CD4-positive, CD25-positive, alpha-beta regulatory T cell (primary cell): ENCODE results near the gene DPYD. TPM values are rescaled to one million over a fixed set of nuclear protein-coding genes. Genes with fewer than 3 reads are reported as not detected.

Experiments
- ATAC-seq, 2 donors: fragments of 150-1000 bp; cut with Tn5 transposase; one replicate each; pipeline ENCODE4 v1.10.0; 2021; ENCODE audit warnings: low read depth in 2 of 2, moderate number of reproducible peaks in 2 of 2, moderate library complexity in 1 of 2
- DNase-seq, 3 donors: peaks; one replicate each; pipeline versions ENCODE4 v3.0.0 to v3.0.0-alpha.2; 2012 to 2022; ENCODE audit warnings: mixed read lengths in 1 of 3
- H3K27ac ChIP-seq: one replicate; pipeline ENCODE4 v1.7.0; 2013; ENCODE audit warnings: mild to moderate bottlenecking, low read length; ENCODE audit not compliant: insufficient read depth, poor library complexity, severe bottlenecking
- H3K27me3 ChIP-seq: one replicate; pipeline ENCODE4 v1.7.0; 2013; ENCODE audit warnings: low read length; ENCODE audit not compliant: control insufficient read depth, insufficient read depth
- H3K36me3 ChIP-seq: one replicate; pipeline ENCODE4 v1.7.0; 2013; ENCODE audit warnings: mild to moderate bottlenecking, low read length, moderate library complexity; ENCODE audit not compliant: control insufficient read depth, insufficient read depth
- H3K4me1 ChIP-seq: 2 replicates; pipeline ENCODE4 v1.7.0; 2013; ENCODE audit warnings: mild to moderate bottlenecking, low read length; ENCODE audit not compliant: insufficient read depth, control insufficient read depth, poor library complexity, severe bottlenecking
- H3K4me3 ChIP-seq: one replicate; pipeline ENCODE4 v1.7.0; 2013; ENCODE audit warnings: low read depth, mild to moderate bottlenecking, low read length, moderate library complexity
- H3K9me3 ChIP-seq, 2 experiments: 1 replicate in 1 of 2; 2 replicates in 1 of 2; pipeline ENCODE4 v1.7.0; 2013; ENCODE audit warnings: low read length in 2 of 2, mild to moderate bottlenecking in 1 of 2, moderate library complexity in 1 of 2; ENCODE audit not compliant: control insufficient read depth in 2 of 2
- H3K27ac Mint-ChIP-seq, 3 donors: one replicate each; pipeline ENCODE4 v1.8.0; 2020 to 2022; ENCODE audit warnings: mild to moderate bottlenecking in 3 of 3, mixed read lengths in 3 of 3, moderate library complexity in 2 of 3
- H3K27me3 Mint-ChIP-seq: one replicate; pipeline ENCODE4 v1.8.0; 2022; ENCODE audit warnings: mild to moderate bottlenecking, mixed read lengths
- H3K36me3 Mint-ChIP-seq: one replicate; pipeline ENCODE4 v1.8.0; 2020; ENCODE audit warnings: mixed read lengths
- H3K4me1 Mint-ChIP-seq, 4 donors: one replicate each; pipeline ENCODE4 v1.8.0; 2020 to 2022; ENCODE audit warnings: mixed read lengths in 4 of 4, mild to moderate bottlenecking in 1 of 4
- H3K4me3 Mint-ChIP-seq, 4 donors: one replicate each; pipeline ENCODE4 v1.8.0; 2020 to 2022; ENCODE audit warnings: mild to moderate bottlenecking in 4 of 4, mixed read lengths in 4 of 4, moderate library complexity in 3 of 4
- H3K9me3 Mint-ChIP-seq, 7 donors: one replicate each; pipeline ENCODE4 v1.8.0; 2020 to 2022; ENCODE audit warnings: mixed read lengths in 7 of 7, mild to moderate bottlenecking in 3 of 7, moderate library complexity in 2 of 7
- polyA plus RNA-seq, 4 donors: library from polyadenylated mRNA; unstranded; fragments of 300-500 nt; fragmentation: Illumina TruSeq; gene quantifications; one replicate each; pipeline ENCODE4 v1.2.3, GENCODE V29; 2021
- total RNA-seq: library from RNA; stranded (reverse); gene quantifications from one replicate; pipeline ENCODE4 v1.2.3, GENCODE V29; 2022

Gene DPYD
- total and polyA plus RNA-seq, 5 donors from 2014 or later: 47.6 to 87.3 (median 55.2) TPM

GRCh38 chr1:97457446-97458089 lies 463.3 kb downstream of the DPYD start:
- Histone ChIP-seq H3K9me3 (no peaks in the 10 kb centered on the region), H3K27me3 (no peaks in the 10 kb centered on the region), H3K36me3 (peaks cover 4% of the 10 kb centered on the region), H3K27ac (no peak overlapping the region), H3K4me1 (no peaks in the 10 kb centered on the region), H3K4me3 (no peak overlapping the region)
- Mint-ChIP-seq H3K4me1 (peaks cover 0 to 8% (median 2%) of the 10 kb centered on the region in 4 donors), H3K4me3 (no peak overlapping the region), H3K9me3 (no peaks in the 10 kb centered on the region), H3K27me3 (no peaks in the 10 kb centered on the region), H3K36me3 (peaks cover 15% of the 10 kb centered on the region), H3K27ac (peak overlapping the region in 1 of 3 donors; percentile 9)
- DNase-seq: no peak
- ATAC-seq: no peak

- DNase-seq: no peak
- H3K27me3 Mint-ChIP-seq: no peaks in the 10 kb centered on the region
- Histone ChIP-seq H3K27ac (no peak overlapping the region), H3K4me3 (no peak overlapping the region), H3K9me3 (no peaks in the 10 kb centered on the region), H3K27me3 (no peaks in the 10 kb centered on the region), H3K36me3 (peaks cover 17% of the 10 kb centered on the region), H3K4me1 (no peaks in the 10 kb centered on the region)
- no peaks in the 10 kb centered on the region for H3K9me3 Mint-ChIP-seq
- no peak overlapping the region for H3K27ac Mint-ChIP-seq
- H3K4me3 Mint-ChIP-seq: no peak overlapping the region
- peaks cover 26% of the 10 kb centered on the region for H3K36me3 Mint-ChIP-seq
- no peak for ATAC-seq
- H3K4me1 Mint-ChIP-seq: peaks cover 0 to 4% (median 1%) of the 10 kb centered on the region in 4 donors
These were observed 468.9 kb downstream of the DPYD start for GRCh38 chr1:97451944-97452343.

- Histone ChIP-seq H3K27ac (no peak overlapping the region), H3K36me3 (peaks cover 18% of the 10 kb centered on the region), H3K27me3 (no peaks in the 10 kb centered on the region), H3K4me3 (no peak overlapping the region), H3K4me1 (no peaks in the 10 kb centered on the region), H3K9me3 (no peaks in the 10 kb centered on the region)
- Mint-ChIP-seq H3K4me1 (peaks cover 0 to 4% (median 0%) of the 10 kb centered on the region in 4 donors), H3K36me3 (peaks cover 33% of the 10 kb centered on the region), H3K4me3 (no peak overlapping the region), H3K27ac (no peak overlapping the region), H3K27me3 (no peaks in the 10 kb centered on the region), H3K9me3 (no peaks in the 10 kb centered on the region)
- DNase-seq: no peak
- no peak for ATAC-seq
These were observed 469.6 kb downstream of the DPYD start for GRCh38 chr1:97451046-97451826.

DNA sequence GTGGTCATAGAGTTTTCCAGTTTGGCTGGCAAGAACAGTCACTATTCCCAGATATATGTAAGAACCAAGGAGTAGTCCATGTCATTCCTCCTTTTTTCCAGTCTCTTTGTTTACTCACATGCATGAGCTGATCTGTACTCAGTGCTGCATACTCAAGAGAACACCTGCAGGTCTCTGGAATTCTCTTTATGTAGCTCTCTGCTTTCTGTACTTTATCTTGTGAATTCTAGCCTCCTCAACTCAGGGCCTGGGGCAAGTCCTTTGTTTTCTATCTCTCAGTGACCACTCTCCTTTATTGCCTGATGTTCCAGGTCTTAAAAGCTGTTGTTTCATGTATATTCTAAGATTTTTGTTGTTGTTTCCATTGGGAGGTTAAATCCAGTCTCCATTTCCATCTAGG lies 478.9 kb downstream of the DPYD start:
- H3K4me1 ChIP-seq: no peaks in the 10 kb centered on the region
- peaks cover 6% of the 10 kb centered on the region for H3K36me3 ChIP-seq
- Mint-ChIP-seq H3K4me3 (no peak overlapping the region), H3K27ac (no peak overlapping the region), H3K27me3 (no peaks in the 10 kb centered on the region), H3K9me3 (no peaks in the 10 kb centered on the region), H3K4me1 (peaks cover 0 to 11% (median 1%) of the 10 kb centered on the region in 4 donors), H3K36me3 (peaks cover 44% of the 10 kb centered on the region)
- ATAC-seq: no peak
- no peaks in the 10 kb centered on the region for H3K27me3 ChIP-seq
- H3K4me3 ChIP-seq: no peak overlapping the region
- no peak for DNase-seq
- H3K27ac ChIP-seq: no peak overlapping the region
- H3K9me3 ChIP-seq: no peaks in the 10 kb centered on the region

GRCh38 chr1:97433824-97434177 lies 487.0 kb downstream of the DPYD start:
- DNase-seq: no peak
- peaks cover 14% of the 10 kb centered on the region for H3K36me3 Mint-ChIP-seq
- H3K36me3 ChIP-seq: no peaks in the 10 kb centered on the region
- H3K27me3 Mint-ChIP-seq: peaks cover 4% of the 10 kb centered on the region
- no peak overlapping the region for H3K27ac Mint-ChIP-seq
- H3K4me3 Mint-ChIP-seq: no peak overlapping the region
- H3K4me1 Mint-ChIP-seq: peaks cover 0 to 3% (median 0%) of the 10 kb centered on the region in 4 donors
- no peak overlapping the region for H3K4me3 ChIP-seq
- H3K27ac ChIP-seq: no peak overlapping the region
- no peaks in the 10 kb centered on the region for H3K9me3 ChIP-seq
- peaks cover 0 to 3% (median 0%) of the 10 kb centered on the region in 7 donors for H3K9me3 Mint-ChIP-seq
- no peaks in the 10 kb centered on the region for H3K27me3 ChIP-seq
- H3K4me1 ChIP-seq: no peaks in the 10 kb centered on the region
- no peak for ATAC-seq

DNA sequence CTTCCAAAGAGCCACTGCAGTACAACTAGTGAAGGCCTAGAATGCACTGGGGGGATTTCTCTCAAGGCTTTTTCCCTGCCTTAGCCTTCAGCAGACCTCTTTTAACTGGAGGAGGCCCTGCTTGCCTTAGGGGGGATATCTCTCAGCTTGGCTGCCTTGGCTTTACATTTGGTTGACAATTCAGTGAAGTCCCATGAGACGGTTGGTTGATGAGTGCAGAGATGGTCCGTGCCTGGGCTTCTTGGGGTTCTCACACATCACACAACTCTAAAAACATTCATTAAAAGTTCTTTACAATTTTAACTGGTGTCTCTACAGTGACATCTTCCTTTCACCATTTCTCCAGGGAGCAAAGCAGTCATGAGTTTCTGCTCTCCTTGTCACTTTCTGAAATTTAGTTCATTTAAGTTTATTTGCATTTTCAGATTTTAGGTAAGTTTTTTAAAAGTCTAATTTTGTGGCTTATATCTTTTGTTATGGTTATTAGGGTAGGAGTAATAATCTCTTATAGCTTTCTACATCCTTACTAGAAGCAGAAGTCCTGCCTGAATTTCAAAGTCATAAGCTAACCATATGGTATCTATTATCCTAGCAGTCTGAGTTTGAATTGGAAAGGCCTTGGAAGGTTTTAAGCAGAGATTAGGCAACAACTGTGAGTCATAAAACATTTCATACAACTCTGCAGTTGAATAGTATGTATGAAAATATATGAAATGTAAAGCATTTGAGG lies 487.6 kb downstream of the DPYD start:
- H3K9me3 Mint-ChIP-seq: peaks cover 0 to 3% (median 0%) of the 10 kb centered on the region in 7 donors
- H3K4me3 ChIP-seq: no peak overlapping the region
- H3K36me3 Mint-ChIP-seq: peaks cover 14% of the 10 kb centered on the region
- H3K4me1 ChIP-seq: no peaks in the 10 kb centered on the region
- H3K27ac Mint-ChIP-seq: no peak overlapping the region
- no peak overlapping the region for H3K4me3 Mint-ChIP-seq
- H3K4me1 Mint-ChIP-seq: peaks cover 0 to 3% (median under 1%) of the 10 kb centered on the region in 4 donors
- no peaks in the 10 kb centered on the region for H3K9me3 ChIP-seq
- H3K27me3 Mint-ChIP-seq: peaks cover 4% of the 10 kb centered on the region
- DNase-seq: no peak
- H3K27ac ChIP-seq: no peak overlapping the region
- H3K36me3 ChIP-seq: no peaks in the 10 kb centered on the region
- H3K27me3 ChIP-seq: no peaks in the 10 kb centered on the region
- no peak for ATAC-seq

- Histone ChIP-seq H3K36me3 (no peaks in the 10 kb centered on the region), H3K4me3 (no peak overlapping the region), H3K4me1 (no peaks in the 10 kb centered on the region), H3K27me3 (no peaks in the 10 kb centered on the region), H3K9me3 (no peaks in the 10 kb centered on the region), H3K27ac (no peak overlapping the region)
- DNase-seq: no peak
- no peak overlapping the region for H3K27ac Mint-ChIP-seq
- no peak for ATAC-seq
- H3K9me3 Mint-ChIP-seq: peaks cover 0 to 2% (median 0%) of the 10 kb centered on the region in 7 donors
- H3K36me3 Mint-ChIP-seq: no peaks in the 10 kb centered on the region
- H3K27me3 Mint-ChIP-seq: peaks cover under 1% of the 10 kb centered on the region
- H3K4me1 Mint-ChIP-seq: peaks cover 0 to 14% (median 5%) of the 10 kb centered on the region in 4 donors
- no peak overlapping the region for H3K4me3 Mint-ChIP-seq
These were observed 493.5 kb downstream of the DPYD start for GRCh38 chr1:97427371-97427770.
